ENCODE measurements around the gene EVI5. TPM values are rescaled to one million over a fixed set of nuclear protein-coding genes. Genes with fewer than 3 reads are reported as not detected.

The EVI5 gene
- total and polyA plus RNA-seq, 2 experiments from 2014 or later = 16.3 to 30.8 TPM

DNA sequence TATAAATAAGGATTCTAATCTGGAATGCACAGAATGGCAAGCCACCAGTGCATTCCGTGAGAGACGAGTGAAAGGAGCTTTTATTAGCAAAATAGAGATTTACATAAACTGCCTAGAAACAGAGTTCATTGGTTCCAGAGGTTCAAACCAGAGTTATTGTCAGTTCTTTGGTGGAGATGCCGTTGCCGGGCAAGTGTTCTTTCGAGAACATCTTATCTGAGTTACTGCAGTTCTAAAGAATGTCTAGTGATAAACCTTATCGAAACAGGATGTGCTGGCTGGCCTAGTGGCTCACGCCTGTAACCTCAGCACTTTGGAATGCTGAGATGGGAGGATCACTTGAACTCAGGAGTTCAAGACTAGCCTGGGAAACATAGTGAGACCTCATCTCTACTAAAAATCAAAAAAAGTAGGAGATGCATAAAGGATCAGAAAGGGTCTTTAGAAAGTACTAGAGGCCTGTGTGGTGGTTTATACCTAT is 19.9 kb upstream of the EVI5 start:
- DNase-seq (ENCODE audit: low read depth in 1 of 2, low spot score in 1 of 2) = peak; percentile 66 to 99
- no peaks in the 10 kb centered on the region for H3K9me3 ChIP-seq (ENCODE audit: low read depth)
- no peaks in the 10 kb centered on the region for H3K36me3 ChIP-seq
- no peaks in the 10 kb centered on the region for H3K4me1 ChIP-seq (ENCODE audit: low read depth)
- no peak overlapping the region for H3K4me3 ChIP-seq
- TF ChIP-seq, protein P1, sequence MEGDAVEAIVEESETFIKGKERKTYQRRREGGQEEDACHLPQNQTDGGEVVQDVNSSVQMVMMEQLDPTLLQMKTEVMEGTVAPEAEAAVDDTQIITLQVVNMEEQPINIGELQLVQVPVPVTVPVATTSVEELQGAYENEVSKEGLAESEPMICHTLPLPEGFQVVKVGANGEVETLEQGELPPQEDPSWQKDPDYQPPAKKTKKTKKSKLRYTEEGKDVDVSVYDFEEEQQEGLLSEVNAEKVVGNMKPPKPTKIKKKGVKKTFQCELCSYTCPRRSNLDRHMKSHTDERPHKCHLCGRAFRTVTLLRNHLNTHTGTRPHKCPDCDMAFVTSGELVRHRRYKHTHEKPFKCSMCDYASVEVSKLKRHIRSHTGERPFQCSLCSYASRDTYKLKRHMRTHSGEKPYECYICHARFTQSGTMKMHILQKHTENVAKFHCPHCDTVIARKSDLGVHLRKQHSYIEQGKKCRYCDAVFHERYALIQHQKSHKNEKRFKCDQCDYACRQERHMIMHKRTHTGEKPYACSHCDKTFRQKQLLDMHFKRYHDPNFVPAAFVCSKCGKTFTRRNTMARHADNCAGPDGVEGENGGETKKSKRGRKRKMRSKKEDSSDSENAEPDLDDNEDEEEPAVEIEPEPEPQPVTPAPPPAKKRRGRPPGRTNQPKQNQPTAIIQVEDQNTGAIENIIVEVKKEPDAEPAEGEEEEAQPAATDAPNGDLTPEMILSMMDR (IDR thresholded peaks at IDR 0.05; ENCODE audit: low read depth, low read length) = no peak
- H3K27me3 ChIP-seq = no peaks in the 10 kb centered on the region
- peak overlapping the region; percentile 38 for H3K27ac ChIP-seq

DNA sequence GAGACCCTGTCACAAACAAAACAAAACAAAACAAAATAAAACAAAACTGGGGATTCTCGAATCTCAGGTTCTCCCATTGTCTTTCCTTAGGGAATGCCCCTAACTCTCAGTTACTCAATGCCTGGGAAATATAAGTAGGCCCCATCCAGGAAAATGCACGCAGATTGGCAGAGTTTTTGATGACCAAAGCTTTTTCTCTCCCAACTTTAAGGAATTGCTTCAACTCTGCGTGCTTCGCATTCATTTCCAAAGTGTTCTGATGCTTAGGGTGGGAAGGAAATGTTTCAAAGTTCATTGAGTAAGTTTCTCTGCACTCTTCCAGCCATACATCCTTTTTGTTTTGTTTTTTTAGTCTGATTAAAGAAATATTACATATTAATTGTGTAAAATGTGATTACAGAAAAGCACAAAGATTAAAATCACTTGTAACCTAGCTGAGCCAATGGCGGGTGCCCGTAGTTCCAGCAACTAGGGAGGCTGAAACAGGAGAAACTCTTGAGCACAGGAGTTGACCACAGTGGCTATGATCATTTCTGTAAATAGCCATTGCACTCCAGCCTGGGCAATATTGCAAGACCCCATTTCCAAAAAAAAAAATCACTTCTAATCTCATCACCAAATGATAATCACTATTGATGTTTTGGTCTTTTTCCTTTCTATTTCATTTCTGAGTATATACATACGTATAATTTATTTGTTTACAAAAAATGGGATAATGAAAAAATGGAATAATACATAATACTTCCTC is 18.4 kb upstream of the EVI5 start:
- Histone ChIP-seq H3K36me3 (no peaks in the 10 kb centered on the region), H3K4me3 (no peak overlapping the region), H3K27me3 (no peaks in the 10 kb centered on the region), H3K4me1 (ENCODE audit: low read depth) (no peaks in the 10 kb centered on the region), H3K27ac (no peak overlapping the region), H3K9me3 (ENCODE audit: low read depth) (no peaks in the 10 kb centered on the region)
- TF ChIP-seq, protein P1 (IDR thresholded peaks at IDR 0.05; ENCODE audit: low read depth, low read length) = no peak
- DNase-seq (ENCODE audit: low read depth in 1 of 2, low spot score in 1 of 2) = peak in 1 of 2 donors; percentile 70

DNA sequence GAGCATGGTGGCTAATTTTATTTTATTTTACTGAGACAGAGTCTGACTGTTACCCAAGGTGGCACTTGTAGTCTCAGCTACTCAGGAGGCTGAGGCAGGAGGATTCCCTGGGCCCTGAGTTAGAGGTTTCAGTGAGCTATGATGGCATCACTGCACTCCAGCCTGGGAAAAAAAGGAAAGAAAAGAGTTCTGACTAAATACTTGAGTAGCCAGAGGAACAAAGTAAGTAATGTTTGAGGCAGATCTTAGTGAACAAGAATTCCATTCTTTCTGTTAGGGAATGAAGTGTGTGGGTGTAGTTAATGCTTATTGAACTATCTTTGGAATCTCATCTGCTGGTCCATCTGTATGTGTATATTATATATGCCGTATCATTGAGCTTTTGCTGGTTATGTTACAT is 13.1 kb upstream of the EVI5 start:
- Histone ChIP-seq H3K4me3 (no peak overlapping the region), H3K27ac (no peak overlapping the region), H3K9me3 (ENCODE audit: low read depth) (no peaks in the 10 kb centered on the region), H3K27me3 (no peaks in the 10 kb centered on the region), H3K4me1 (ENCODE audit: low read depth) (no peaks in the 10 kb centered on the region), H3K36me3 (no peaks in the 10 kb centered on the region)
- TF ChIP-seq, protein P1 (IDR thresholded peaks at IDR 0.05; ENCODE audit: low read depth, low read length) = no peak
- peak in 1 of 2 donors; percentile 23 for DNase-seq (ENCODE audit: low read depth in 1 of 2, low spot score in 1 of 2)

DNA sequence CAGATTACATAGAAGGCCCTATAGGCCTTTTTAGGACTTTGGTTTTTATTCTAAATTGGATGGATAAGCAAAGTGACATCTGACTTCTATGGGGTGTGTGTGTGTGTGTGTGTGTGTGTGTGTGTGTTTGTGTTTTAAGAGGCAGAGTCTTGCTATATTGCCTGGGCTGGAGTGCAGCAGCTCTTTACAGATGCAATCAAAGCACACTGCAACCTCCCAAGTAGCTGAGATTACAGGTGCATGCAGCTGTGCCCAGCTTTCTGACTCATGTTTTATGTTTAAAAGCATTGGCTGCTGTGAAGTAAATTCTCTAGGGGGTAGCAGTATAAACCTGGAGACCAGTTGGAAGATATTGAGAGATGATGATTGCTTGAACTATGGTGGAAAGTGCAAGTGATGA is 12.4 kb upstream of the EVI5 start:
- Histone ChIP-seq H3K9me3 (ENCODE audit: low read depth) (no peaks in the 10 kb centered on the region), H3K27ac (no peak overlapping the region), H3K4me3 (no peak overlapping the region), H3K36me3 (no peaks in the 10 kb centered on the region), H3K27me3 (no peaks in the 10 kb centered on the region), H3K4me1 (ENCODE audit: low read depth) (peaks cover 5% of the 10 kb centered on the region)
- DNase-seq (ENCODE audit: low read depth in 1 of 2, low spot score in 1 of 2) = no peak
- TF ChIP-seq, protein P1 (IDR thresholded peaks at IDR 0.05; ENCODE audit: low read depth, low read length) = no peak

DNA sequence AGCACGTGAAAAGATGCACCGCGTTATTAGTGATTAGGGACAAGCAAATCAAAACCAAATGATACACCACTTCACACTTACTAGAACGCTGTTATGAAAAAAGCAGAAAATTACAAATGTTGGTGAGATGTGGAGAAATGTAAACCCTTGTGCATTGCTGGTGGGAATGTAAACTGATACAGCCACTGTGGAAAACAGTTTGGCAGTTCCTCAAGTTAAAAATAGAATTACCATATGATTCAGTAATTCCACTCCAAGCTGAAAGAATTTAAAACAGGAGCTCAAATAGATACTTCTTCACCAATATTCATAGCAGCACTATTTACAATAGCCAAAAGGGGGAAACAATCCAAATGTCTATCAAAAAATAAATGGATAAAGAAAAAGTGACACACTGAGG is 10.3 kb upstream of the EVI5 start:
- TF ChIP-seq, protein P1 (IDR thresholded peaks at IDR 0.05; ENCODE audit: low read depth, low read length) = no peak

More for the DNA sequence above, 10.3 kb upstream of the EVI5 start:
- Histone ChIP-seq H3K36me3 (no peaks in the 10 kb centered on the region), H3K27ac (no peak overlapping the region), H3K4me1 (ENCODE audit: low read depth) (peaks cover 15% of the 10 kb centered on the region), H3K27me3 (no peaks in the 10 kb centered on the region), H3K4me3 (no peak overlapping the region), H3K9me3 (ENCODE audit: low read depth) (no peaks in the 10 kb centered on the region)
- peak in 1 of 2 donors; percentile 73 for DNase-seq (ENCODE audit: low read depth in 1 of 2, low spot score in 1 of 2)
